CD4-positive, alpha-beta T cell treated with Interleukin-17A for 4 hours (primary cell): Measurements from ENCODE around the gene MTHFD1L.
"Not testable (repeated sequence)": the region's sequence is repeated elsewhere in the genome, so short reads cannot be mapped to it uniquely, and the experiment has no call there.

ENCODE experiments used
- DNase-seq: peaks from one replicate; pipeline ENCODE4 v3.0.0-alpha.2; 2020; ENCODE audit warnings: mixed read lengths

Gene MTHFD1L

DNA sequence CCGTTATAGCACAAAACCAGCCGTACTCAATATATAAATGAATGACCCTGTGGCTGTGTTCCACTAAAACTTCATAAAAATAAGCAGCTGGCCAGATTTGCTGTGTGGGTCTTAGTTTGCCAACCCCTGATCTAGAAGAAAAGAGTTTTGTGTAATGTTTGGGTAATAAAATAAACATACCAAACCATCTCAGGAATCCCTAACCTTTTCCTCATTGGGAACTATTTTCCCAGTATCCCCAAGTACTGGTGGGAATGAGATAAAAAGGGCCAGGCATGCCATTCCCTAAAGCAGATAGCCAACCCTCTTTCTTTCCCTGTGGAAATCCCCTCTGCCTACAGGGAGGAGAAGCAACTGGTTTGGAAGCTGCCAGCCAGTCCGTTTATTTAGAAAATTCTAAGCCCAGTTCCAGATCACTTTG is 205.1 kb downstream of the MTHFD1L start:
- DNase-seq = no peak

DNA sequence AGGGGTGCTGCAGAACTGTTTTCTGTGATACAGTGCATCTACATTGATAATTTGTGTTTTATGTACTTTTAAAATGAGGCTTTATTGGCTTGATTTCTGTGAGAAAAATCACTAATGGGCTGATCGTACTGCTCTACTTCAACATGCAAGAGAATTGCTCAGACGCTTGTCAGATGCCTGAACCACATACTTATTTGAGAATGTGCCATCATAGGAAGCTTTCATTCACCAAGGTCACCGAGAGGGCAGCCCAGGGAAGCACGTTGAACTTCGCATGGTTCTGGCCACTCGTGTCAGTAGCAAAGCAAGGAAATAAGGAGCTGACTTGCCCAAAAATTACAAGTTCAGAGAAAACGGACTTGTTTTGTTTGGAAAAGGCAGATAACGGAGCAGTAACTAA is 205.8 kb downstream of the MTHFD1L start:
- DNase-seq = no peak

DNA sequence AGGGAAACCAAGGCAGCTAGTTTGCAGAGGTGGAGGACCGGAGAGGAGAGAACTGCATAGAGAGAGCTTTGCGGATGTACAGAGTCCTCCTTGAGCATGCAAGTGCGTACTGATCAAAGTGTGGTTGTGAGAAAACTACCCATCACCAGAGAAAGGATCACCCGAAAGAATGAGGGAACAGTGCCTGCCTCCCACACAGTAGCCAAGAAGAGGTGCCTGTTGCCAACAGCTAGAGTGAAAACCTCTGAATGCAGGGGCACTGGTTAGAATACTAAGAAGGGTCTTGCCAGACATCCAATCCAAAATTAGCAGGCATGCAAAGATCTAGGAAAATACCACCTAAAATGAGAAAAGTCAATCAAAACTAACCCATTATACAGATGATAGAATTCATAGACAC is 207.6 kb downstream of the MTHFD1L start:
- no peak for DNase-seq

DNA sequence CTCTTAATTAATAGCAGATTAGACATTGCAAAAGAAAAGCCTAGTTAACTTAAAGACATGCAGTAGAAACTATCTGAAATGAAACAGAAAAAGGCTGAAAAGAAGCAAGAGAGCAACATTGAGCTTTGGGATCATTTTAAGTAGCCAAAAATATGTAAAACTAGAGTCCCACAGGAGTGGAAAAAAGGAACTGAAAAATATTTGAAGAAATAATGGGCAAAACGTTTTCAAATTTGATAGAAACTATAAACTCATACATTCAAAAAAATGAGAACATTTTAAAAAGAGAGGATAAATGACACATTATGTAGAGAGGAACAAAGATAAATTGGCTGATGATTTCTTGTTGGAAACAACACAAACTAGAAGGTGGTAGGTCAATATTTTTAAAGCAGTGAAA is 208.2 kb downstream of the MTHFD1L start:
- DNase-seq = no peak

DNA sequence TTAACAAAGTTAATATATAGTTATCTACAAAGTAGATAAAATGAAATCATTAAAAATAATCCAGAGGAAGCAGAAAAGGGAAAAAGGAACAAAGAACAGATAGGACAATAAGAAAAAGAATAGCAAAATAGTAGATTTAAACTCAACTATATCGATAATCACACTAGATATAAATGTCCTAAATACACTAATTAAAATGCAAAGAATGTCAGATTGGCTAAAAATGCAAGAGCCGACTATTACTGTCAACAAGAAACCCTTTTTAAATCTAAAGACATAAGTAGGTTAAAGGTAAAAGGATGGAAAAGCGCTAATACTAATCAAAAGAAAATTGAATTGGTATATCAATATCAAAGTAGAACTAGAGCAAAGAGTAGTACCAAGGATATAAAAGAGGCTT is 209.5 kb downstream of the MTHFD1L start:
- no peak for DNase-seq

DNA sequence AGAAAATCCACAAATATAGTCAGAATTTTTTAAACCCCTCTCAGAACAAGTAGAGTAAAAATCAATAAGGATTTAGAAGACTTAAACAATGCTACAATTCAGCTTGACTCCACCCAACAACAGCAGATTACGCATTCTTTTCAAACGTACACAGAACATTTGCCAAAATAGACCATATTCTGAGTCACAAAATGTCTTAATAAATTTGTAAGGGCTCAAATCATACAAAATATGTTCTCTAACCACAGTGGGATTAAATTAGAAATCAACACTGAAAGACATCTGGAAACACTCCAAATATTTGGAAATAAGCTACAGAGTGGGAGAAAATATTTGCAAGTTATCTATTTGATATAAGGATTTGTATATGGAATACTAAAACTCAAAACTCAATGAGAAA is 210.0 kb downstream of the MTHFD1L start:
- no peak for DNase-seq

DNA sequence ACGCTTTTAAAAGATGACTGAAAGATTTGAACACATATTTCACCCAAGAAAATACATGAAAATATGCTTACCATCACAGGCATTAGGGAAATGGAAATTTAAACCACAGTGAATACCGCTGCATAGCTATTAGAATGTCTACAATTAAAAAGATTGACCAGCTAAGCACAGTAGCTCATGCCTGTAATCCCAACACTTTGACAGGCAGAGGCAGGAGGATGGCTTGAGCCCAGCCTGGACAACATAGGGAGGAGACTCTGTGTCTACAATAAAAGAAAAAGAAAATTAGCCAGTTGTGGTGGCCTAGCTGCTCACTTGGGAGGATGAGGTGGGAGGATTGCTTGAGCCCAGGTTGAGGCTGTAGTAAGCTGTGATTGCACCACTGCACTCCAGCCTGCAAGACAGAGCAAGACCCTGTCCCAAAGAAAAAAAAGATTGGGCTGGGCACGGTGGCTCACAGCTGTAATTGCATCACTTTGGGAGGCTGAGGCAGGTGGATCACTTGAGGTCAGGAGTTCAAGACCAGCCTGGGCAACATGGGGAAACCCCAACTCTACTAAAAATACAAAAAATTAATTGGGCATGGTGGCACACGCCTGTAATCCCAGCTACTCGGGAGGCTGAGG is 210.5 kb downstream of the MTHFD1L start:
- DNase-seq = no peak

DNA sequence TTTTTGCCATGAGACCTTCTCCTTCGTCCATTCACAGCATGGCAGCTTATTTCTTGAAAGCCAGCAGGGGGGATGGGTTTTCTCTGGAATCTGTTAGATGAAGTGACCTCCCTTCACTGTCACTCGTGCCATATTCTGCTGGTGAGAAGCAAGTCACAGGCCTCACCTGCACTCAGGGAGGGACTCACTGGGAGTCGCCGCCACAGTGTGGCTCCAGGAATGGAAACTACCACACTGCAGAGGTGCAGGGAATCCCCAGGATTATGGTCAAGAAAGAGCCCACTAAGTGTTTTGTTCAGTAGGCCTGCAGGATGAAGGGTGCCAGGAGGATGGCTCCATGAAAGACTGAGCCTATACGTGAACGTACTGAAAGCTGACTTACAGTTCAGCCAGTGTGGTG is 213.2 kb downstream of the MTHFD1L start:
- DNase-seq = no peak

DNA sequence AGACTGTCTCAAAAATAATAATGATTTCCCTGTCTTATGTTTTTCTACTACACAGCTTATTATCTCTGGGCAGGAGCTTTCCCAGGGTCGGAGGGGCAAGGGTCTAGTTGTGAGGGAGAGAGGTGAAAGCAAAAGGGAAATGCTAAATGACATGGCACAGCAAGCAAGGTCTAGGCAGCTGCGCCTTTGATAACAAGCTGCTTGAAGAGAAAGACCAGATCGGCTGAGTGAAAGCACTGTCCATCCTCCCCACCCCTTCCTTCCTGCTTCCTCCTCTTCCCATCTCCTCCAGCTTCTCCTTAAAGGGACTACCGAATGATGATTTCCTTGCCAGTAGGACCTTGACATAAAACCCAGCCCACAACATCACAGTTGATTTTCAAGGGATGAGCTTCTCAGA is 216.2 kb downstream of the MTHFD1L start:
- no peak for DNase-seq

DNA sequence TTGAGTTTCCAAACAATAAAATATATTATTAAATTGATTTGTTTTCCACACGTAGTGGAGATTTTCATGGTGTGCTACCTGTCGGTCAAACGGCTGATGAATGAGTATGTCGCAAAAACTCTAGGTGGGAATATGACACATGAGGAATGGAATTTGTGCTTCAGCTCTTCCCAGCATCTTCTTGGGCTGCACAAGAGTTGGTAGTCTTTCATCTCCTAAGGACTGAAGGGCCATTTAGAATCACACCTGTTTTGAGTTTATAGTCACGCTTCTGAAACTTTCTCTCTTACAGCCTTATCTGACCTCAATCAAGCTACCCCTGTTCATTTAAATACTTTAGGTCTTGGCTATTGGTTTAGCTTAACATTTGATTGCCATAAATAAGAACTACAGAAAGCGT is 216.6 kb downstream of the MTHFD1L start:
- DNase-seq = no peak

DNA sequence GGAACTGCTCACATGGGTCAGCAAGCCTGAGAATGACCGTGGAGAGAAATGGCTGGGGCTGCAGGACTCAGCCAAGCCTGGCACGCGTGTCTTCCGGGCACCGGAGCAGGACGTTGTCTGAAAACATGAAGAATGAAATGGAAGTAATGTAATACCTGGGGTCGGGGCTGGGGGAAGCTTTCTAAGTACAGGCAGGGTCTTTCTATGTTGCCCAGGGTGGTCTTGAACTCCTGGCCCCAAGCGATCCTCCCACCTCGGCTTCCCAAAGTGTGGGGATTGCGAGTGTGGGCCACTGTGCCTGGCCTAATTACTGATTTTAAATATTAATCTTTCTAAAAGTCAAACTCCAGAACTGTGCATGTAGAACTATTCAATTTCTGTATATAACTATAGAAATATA is 218.8 kb downstream of the MTHFD1L start:
- DNase-seq = no peak

DNA sequence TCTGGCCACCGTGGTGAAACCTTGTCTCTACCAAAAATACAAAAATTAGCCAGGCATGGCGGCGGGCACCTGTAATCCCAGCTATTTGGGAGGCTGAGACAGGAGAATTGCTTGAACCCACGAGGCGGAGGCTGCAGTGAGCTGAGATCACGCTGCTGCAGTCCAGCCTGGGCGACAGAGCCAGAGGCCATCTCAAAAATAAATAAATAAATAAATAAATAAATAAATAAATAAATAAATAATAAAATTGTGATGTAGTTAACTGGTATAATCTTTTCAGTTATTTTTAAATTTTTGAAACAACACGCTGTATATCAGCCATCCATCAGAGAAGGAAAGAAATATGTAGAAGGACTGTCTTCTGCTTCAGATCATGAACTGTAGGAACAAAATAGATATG is 221.6 kb downstream of the MTHFD1L start:
- not testable (repeated sequence) for DNase-seq

DNA sequence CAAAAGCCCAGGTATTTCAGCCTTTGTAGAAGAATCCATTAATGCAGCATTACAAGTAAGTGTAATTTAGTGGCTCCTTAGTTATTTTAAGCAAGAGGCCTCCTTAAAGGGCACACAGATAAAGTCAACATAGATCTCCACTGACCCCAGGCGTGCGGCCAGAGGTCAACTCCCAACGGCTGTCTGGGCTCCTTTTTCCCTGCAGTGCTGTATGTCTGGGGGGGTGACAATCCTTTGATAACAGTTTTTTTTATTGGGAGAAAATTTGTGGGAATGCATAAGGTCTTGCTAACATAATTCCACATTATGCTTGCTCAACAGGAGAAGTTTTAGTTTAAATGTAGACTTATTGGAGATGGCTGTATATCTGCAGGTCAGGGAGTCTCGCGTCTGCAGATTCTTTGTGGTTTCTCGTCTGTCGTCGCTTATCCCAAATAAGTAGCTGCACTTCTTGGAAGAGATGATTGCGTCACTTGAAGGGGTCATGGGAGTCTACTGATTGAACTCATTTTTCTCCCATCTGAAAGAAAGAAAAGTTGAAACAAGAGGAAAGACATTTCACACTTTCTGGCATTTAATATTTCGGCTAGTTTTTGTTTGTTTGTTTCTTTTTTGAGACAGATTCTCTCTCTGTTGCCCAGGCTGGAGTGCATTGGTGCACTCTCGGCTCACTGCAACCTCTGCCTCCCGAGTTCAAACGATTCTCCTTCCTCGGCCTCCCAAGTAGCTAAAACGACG is 222.5 kb downstream of the MTHFD1L start:
- DNase-seq = no peak

DNA sequence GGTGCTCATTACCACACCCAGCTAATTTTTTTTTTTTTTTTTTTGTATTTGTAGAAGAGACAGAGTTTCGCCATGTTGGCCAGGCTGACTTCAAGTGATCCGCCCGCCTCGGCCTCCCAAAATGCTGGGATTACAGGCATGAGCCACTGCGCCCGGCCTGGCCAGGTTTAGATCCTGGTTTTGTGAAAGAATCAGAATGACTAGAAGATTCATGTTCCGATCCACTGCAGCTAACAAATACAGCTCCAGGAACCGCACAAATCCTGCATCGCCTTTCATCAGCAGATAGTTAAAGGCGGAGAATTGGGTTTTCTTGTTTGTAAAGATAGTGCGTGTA is 223.1 kb downstream of the MTHFD1L start:
- no peak for DNase-seq

DNA sequence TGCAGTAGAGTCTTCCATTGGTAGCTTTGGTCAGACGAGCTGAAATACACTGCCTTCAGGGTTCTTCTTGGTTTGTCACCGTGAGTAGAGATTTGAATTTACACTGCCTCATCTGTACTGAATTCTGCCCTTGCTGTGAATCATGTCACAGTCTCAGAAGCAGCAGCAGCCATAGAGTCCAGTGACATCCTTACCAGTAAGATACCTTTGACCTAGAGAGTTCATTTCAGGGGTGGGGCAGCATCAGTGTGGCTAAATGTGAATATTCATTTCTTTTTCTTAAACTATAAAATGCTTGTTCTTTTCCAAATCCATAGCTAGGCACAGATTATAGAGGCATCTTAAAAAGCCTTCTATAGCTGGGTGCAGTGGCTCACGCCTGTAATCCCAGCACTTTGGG is 223.5 kb downstream of the MTHFD1L start:
- no peak for DNase-seq

DNA sequence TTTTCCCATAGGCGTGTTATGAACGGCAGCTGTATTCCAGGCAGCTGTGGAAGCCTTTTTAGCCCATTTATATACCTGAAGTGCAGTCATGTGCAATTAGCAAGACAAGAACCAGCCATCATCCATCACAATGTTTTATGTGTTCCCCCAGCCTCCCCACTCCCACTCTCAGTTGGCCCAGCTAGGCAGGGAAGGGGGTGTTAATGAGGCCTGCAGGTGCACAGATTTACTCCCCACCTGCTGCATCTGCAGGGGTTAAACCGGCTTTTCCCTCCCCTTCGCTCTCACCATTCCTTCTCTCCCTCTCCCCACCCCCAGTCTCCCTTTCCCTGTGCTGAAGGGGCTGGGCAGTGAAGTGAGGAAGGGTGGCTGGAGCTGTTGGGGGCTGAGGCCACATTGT is 224.5 kb downstream of the MTHFD1L start:
- no peak for DNase-seq

DNA sequence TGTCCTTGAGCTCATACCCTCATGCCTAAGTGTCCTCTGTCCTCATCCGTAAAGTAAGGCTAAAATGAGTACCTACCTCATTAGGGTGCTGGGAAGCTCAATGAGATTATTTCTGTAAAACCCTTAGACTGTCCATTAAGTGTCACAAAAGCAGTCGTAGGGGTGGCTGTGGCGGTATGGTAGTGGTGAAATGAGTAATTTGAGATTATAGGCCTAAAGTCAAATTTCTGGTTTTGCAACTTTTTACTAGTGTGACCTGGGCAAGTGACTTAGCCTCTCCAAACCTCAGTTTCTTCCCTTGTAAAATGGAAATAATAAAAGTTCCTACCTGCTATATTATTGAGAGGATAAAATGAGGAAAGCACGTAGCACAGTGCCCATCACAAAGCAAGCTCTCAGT is 226.1 kb downstream of the MTHFD1L start:
- DNase-seq = no peak

DNA sequence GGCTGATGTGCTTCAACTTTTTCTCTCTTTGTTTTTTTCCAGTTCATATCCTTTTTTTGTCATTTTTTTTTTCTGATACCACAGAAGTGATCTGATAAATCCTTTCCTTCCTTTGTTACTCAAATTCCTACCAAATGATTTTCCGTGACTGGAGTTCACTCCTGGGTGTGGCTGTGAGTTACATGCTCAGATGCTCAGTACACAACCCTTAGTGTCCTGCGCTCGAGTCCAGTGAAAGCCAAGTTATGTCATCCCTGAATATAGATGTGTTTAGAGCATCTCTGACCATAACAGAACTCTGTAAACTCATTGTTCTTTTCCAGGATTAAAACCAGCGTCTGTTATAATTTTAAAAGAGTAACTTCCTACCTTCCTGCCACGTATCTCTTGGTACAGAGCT is 227.1 kb downstream of the MTHFD1L start:
- DNase-seq = no peak

DNA sequence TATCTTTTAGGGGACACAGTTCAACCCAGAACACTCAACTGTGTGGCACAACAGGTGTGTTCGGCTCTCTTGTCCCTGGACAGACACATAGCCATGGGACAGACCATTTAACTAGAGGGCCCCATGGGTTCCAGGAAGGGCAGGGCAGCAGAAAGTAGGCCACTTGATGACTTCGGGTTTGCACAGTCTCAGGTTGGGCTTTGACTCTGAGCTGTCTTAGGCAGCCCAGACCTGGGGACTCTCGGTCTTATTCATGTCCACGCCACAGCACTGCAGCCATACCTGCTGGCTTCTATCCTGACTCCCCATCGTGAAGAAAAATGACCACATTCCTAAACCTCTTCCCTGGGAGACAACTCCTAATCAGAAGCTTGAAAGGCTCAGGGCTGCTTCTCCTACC is 228.2 kb downstream of the MTHFD1L start:
- no peak for DNase-seq

DNA sequence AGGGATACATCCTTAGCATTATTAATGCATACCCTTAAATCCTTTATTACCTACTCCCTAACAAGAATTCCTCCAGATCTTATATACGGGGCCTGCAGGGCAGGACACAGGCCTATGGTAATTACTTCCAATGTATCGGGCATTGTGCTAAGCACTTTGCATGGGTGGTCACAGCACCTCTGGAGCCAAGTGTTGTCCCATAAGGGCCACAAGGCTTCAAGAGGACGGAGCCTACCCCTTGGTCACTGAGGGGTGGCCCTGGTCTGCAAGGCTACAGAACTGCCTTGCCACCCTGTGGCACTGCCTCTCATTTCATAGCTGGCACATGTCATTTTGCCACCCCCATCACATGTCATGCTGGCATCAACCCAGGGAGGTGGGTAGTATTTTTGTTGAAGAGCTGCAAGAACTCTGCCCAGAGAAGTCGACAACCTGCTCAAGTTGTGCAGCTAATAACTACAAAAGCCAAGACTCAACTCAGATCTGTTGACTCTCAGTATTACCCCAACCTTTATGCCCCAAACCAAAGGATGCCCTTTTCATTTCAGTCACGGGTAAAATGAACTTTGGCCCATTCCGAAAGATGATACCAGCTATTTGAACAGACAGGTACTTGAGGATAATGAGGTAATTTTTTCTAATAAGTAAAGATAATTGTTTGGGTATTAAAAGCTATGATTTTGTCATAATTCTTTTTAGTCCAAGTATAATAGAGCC is 230.2 kb downstream of the MTHFD1L start:
- no peak for DNase-seq

DNA sequence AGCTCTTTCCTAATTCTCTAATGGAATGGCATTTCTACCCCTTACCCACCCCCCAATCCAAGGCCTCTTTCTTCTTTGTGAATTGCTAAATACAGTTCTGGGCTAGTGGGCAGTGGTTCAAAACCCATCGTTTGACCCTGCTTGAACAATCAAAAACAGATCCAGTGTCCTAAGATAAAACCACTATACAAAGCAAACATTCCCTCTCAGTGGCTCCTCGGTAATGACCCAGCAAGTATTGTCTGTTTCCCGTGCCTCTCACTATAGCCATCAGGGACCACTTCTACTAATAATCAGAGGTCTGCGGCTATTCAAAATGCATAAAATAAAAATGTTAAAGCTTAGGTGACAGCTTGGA is 230.7 kb downstream of the MTHFD1L start:
- no peak for DNase-seq

DNA sequence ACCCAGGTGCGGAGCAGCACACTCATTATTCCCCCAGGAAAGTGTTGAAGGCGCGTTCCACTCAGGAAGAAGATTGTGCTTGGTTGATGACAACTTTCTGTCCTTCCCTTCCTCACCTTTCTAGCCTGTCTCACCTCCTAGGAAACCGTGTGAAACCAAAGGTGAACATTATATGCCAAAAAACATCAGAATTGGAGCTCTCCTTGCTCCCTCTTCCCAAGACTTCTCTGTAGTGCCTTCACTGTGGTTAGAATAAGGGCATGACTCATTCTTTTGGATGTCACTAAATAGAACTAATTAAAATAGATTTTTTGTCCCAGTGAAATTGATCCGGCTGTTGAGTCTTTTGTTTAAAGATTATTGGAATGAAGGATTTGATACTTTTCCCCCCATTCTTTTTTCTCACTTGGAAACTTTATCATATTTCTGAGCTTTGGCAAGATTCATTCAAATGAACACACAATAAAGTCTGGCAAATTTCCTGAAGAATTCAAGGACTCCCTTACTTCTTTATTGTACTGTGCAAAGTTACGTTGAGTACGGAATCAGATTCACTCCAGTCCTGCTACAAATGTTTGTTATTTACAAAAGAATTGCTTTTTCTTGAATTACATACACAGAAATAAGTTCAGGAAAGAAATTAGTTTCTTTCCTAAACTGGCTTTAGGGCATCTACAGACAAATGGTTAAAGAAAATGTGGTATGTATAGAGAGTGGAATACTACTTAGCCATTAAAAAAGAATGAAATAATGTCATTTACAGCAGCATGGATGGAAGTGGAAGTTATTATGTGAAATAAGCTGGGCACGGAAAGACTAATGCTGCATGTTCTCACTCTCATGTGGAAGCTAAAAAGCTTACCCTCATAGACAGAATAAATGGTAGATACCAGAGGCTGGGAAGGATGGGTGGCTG is 231.4 kb downstream of the MTHFD1L start:
- DNase-seq = no peak

DNA sequence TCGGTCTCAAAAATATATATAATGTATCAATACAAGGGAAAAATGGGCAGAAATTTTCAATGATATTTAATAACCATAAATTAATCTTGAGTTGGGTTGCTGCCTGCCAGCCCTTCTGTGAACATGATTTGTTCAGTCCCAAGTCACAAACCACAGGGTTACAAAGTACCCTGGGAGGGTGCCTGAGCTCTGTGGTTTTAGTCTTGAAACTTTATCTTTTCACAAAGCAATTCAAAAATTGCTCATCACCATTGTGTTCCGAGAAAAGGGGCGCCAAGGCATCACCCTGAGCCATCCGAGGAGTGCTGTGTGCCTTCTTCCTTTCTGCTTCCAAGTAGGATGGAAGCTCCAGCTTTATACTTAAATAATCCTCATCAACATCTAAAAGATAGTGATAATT is 232.7 kb downstream of the MTHFD1L start:
- DNase-seq = no peak
